ENCODE results near the gene APLP1.

DNA sequence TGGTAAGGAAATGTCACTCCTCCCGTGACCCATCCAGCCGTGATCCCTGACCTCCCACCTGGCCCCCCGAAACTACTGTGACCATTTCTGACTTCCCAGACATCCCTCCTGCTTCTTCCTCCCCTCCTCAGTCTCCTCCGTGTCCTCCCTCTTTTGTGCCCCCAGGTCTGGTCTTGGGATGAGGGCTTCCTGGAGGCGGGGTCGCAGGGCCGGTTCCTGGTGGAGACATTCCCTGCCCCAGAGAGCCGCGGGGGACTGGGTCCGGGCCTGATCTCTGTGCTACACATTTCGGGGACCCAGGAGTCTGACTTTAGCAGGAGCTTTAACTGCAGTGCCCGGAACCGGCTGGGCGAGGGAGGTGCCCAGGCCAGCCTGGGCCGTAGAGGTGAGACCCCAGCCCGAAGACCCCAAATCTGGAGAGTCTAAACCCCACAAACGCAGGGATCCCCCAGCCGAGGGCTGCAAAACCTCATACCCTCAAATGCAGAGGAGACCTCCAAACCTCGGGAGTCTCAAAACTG is 6.7 kb upstream of the APLP1 start:
- TF ChIP-seq CTCF (conservative IDR thresholded peaks at IDR 0.05; ENCODE audit: low read depth, low read length) (no peak), EZH2 (IDR thresholded peaks at IDR 0.05; ENCODE audit: borderline replicate concordance, low read depth, low read length, poor library complexity, severe bottlenecking) (no peak)
